ENCODE data around the gene TSPAN33.
A peak's percentile ranks its signal among the peaks of the same experiment; 100 is the strongest.

TSPAN33 gene

GRCh38 chr7:129163875-129164544 lies 19.5 kb downstream of the TSPAN33 start:
- TF ChIP-seq RAD21 (IDR thresholded peaks at IDR 0.05; ENCODE audit: low read depth): peak; percentile 71
- TF ChIP-seq MAX (IDR thresholded peaks at IDR 0.05): no peak

GRCh38 chr7:129166745-129167144 lies 22.2 kb downstream of the TSPAN33 start:
- TF ChIP-seq REST (IDR thresholded peaks at IDR 0.05; ENCODE audit: low read depth): no peak
- TF ChIP-seq TCF12 (IDR thresholded peaks at IDR 0.05; ENCODE audit: low read depth): no peak
- no peak for TF ChIP-seq TEAD4 (IDR thresholded peaks at IDR 0.05)
- no peak for TF ChIP-seq USF1 (IDR thresholded peaks at IDR 0.05)
- TF ChIP-seq EGR1 (IDR thresholded peaks at IDR 0.05): no peak
- TF ChIP-seq YY1 (IDR thresholded peaks at IDR 0.05; ENCODE audit: low read depth): no peak
- no peak for TF ChIP-seq NFIC (IDR thresholded peaks at IDR 0.05)
- no peak for TF ChIP-seq MAX (IDR thresholded peaks at IDR 0.05)
- TF ChIP-seq ZBTB7A (IDR thresholded peaks at IDR 0.05; ENCODE audit: low read depth): no peak
- TF ChIP-seq CEBPB (IDR thresholded peaks at IDR 0.05): no peak
- TF ChIP-seq CREB1 (IDR thresholded peaks at IDR 0.05; ENCODE audit: low read depth): no peak
- no peak for TF ChIP-seq EP300 (IDR thresholded peaks at IDR 0.05; ENCODE audit: borderline replicate concordance)
- TF ChIP-seq FOXM1 (IDR thresholded peaks at IDR 0.05; ENCODE audit: borderline replicate concordance, low read depth): no peak
- TF ChIP-seq TAF1 (IDR thresholded peaks at IDR 0.05; ENCODE audit: low read depth): no peak
- TF ChIP-seq RAD21 (IDR thresholded peaks at IDR 0.05; ENCODE audit: low read depth): no peak

GRCh38 chr7:129167817-129168216 lies 23.3 kb downstream of the TSPAN33 start:
- TF ChIP-seq EGR1 (IDR thresholded peaks at IDR 0.05) (no peak), TEAD4 (IDR thresholded peaks at IDR 0.05) (no peak), CREB1 (IDR thresholded peaks at IDR 0.05; ENCODE audit: low read depth) (no peak), FOXM1 (IDR thresholded peaks at IDR 0.05; ENCODE audit: borderline replicate concordance, low read depth) (no peak), REST (IDR thresholded peaks at IDR 0.05; ENCODE audit: low read depth) (no peak), ZBTB7A (IDR thresholded peaks at IDR 0.05; ENCODE audit: low read depth) (no peak), USF1 (IDR thresholded peaks at IDR 0.05) (no peak), TCF12 (IDR thresholded peaks at IDR 0.05; ENCODE audit: low read depth) (no peak), MAX (IDR thresholded peaks at IDR 0.05) (no peak), RAD21 (IDR thresholded peaks at IDR 0.05; ENCODE audit: low read depth) (no peak), EP300 (IDR thresholded peaks at IDR 0.05; ENCODE audit: borderline replicate concordance) (no peak), CEBPB (IDR thresholded peaks at IDR 0.05) (no peak), TAF1 (IDR thresholded peaks at IDR 0.05; ENCODE audit: low read depth) (no peak), NFIC (IDR thresholded peaks at IDR 0.05) (no peak), YY1 (IDR thresholded peaks at IDR 0.05; ENCODE audit: low read depth) (no peak)

GRCh38 chr7:129168231-129169021 lies 23.9 kb downstream of the TSPAN33 start:
- TF ChIP-seq CEBPB (IDR thresholded peaks at IDR 0.05): no peak

- TF ChIP-seq CREB1 (IDR thresholded peaks at IDR 0.05; ENCODE audit: low read depth) (no peak), USF1 (IDR thresholded peaks at IDR 0.05) (no peak), TEAD4 (IDR thresholded peaks at IDR 0.05) (no peak), REST (IDR thresholded peaks at IDR 0.05; ENCODE audit: low read depth) (no peak), EGR1 (IDR thresholded peaks at IDR 0.05) (no peak), YY1 (IDR thresholded peaks at IDR 0.05; ENCODE audit: low read depth) (no peak), MAX (IDR thresholded peaks at IDR 0.05) (no peak), NFIC (IDR thresholded peaks at IDR 0.05) (no peak), TCF12 (IDR thresholded peaks at IDR 0.05; ENCODE audit: low read depth) (no peak), RAD21 (IDR thresholded peaks at IDR 0.05; ENCODE audit: low read depth) (no peak), CEBPB (IDR thresholded peaks at IDR 0.05) (no peak), TAF1 (IDR thresholded peaks at IDR 0.05; ENCODE audit: low read depth) (no peak), FOXM1 (IDR thresholded peaks at IDR 0.05; ENCODE audit: borderline replicate concordance, low read depth) (no peak), EP300 (IDR thresholded peaks at IDR 0.05; ENCODE audit: borderline replicate concordance) (no peak), ZBTB7A (IDR thresholded peaks at IDR 0.05; ENCODE audit: low read depth) (no peak)
Measured at GRCh38 chr7:129169171-129169671, 24.7 kb downstream of the TSPAN33 start.

All from Ishikawa (cell line).